HEK293 (cell line): Measurements from ENCODE around the gene RGL3.

Experiments used
- CTCF ChIA-PET: fragments of 350-600 bp; formaldehyde crosslinking; extraction: SDS; loops from one replicate; lab custom pipeline; 2021; ENCODE audit warnings: antibody characterized with exemption; lab: Yijun Ruan, JAX
- POLR2A ChIA-PET: fragments of 300-600 bp; formaldehyde crosslinking; extraction: SDS; loops from one replicate; lab custom pipeline; 2020; ENCODE audit warnings: antibody characterized with exemption, inconsistent platforms; lab: Yijun Ruan, JAX
- H3K27ac ChIP-seq: fragments of 200-500 bp; sonication (Bioruptor generic); 2 replicates; pipeline ENCODE4 v1.5.1; 2014; ENCODE audit warnings: low read depth, low read length, control low read depth, inconsistent platforms; ENCODE audit errors: extremely low read depth
- H3K36me3 ChIP-seq, 2 experiments: fragments of 200-500 bp in 1 of 2; sonication (Bioruptor generic) in 1 of 2; 1 replicate in 1 of 2; 2 replicates in 1 of 2; pipeline ENCODE4 v1.5.1; 2014 to 2017; ENCODE audit warnings: inconsistent platforms in 2 of 2, low read length in 2 of 2; ENCODE audit not compliant: control insufficient read depth in 2 of 2, insufficient read depth in 1 of 2
- H3K4me1 ChIP-seq: fragments of 200-500 bp; sonication (Bioruptor generic); 2 replicates; pipeline ENCODE4 v1.5.1; 2014; ENCODE audit warnings: mild to moderate bottlenecking, low read length, inconsistent platforms; ENCODE audit not compliant: control insufficient read depth, insufficient read depth
- H3K4me3 ChIP-seq: 2 replicates; pipeline ENCODE4 v1.5.1; 2011; ENCODE audit warnings: low read depth, mild to moderate bottlenecking, control low read depth, low read length, moderate library complexity
- H3K9me3 ChIP-seq: fragments of 200-500 bp; sonication (Bioruptor generic); 2 replicates; pipeline ENCODE4 v1.5.1; 2014; ENCODE audit warnings: low read depth, low read length, inconsistent platforms; ENCODE audit not compliant: control insufficient read depth, insufficient read depth
- GLI2 ChIP-seq: fragments of 450-650 bp; formaldehyde crosslinking; IDR thresholded peaks from 2 replicates; pipeline ENCODE4; 2017; ENCODE audit warnings: missing biosample characterization, missing genetic modification characterization, low read depth, borderline replicate concordance
- GLIS1 ChIP-seq: fragments of 450-650 bp; formaldehyde crosslinking; IDR thresholded peaks from 2 replicates; pipeline ENCODE4 v1.5.1; 2016; ENCODE audit warnings: missing biosample characterization, missing genetic modification characterization
- GLIS2 ChIP-seq: fragments of 450-650 bp; formaldehyde crosslinking; IDR thresholded peaks from 2 replicates; pipeline ENCODE4 v1.5.1; 2016; ENCODE audit warnings: missing biosample characterization, missing genetic modification characterization
- HOXC10 ChIP-seq: sonication (generic); formaldehyde crosslinking; IDR thresholded peaks from 2 replicates; pipeline ENCODE4 v1.8.1; 2023; ENCODE audit warnings: mild to moderate bottlenecking, missing genetic modification reagents
- KLF1 ChIP-seq: fragments of 450-650 bp; formaldehyde crosslinking; IDR thresholded peaks from 2 replicates; pipeline ENCODE4 v1.5.1; 2016; ENCODE audit warnings: missing biosample characterization, missing genetic modification characterization
- KLF9 ChIP-seq: fragments of 450-650 bp; formaldehyde crosslinking; IDR thresholded peaks from 2 replicates; pipeline ENCODE4 v1.5.1; 2016; ENCODE audit warnings: missing biosample characterization, missing genetic modification characterization, low read depth
- ZBTB21 ChIP-seq: fragments of 450-650 bp; formaldehyde crosslinking; IDR thresholded peaks from 2 replicates; pipeline ENCODE4 v1.5.1; 2017; ENCODE audit warnings: missing biosample characterization, missing genetic modification characterization
- ZIC2 ChIP-seq: fragments of 450-650 bp; formaldehyde crosslinking; IDR thresholded peaks from 2 replicates; pipeline ENCODE4 v1.5.1; 2016; ENCODE audit warnings: missing biosample characterization, missing genetic modification characterization
- ZNF10 ChIP-seq: fragments of 450-650 bp; formaldehyde crosslinking; IDR thresholded peaks from 2 replicates; pipeline ENCODE4 v1.5.1; 2017; ENCODE audit warnings: missing biosample characterization, missing genetic modification characterization
- ZNF133 ChIP-seq: fragments of 450-650 bp; formaldehyde crosslinking; IDR thresholded peaks from 2 replicates; pipeline ENCODE4 v1.5.1; 2016; ENCODE audit warnings: missing biosample characterization, missing genetic modification characterization
- ZNF138 ChIP-seq: fragments of 450-650 bp; formaldehyde crosslinking; IDR thresholded peaks from 2 replicates; pipeline ENCODE4 v1.5.1; 2016; ENCODE audit warnings: missing biosample characterization, missing genetic modification characterization, borderline replicate concordance
- ZNF324 ChIP-seq: fragments of 450-650 bp; formaldehyde crosslinking; IDR thresholded peaks from 2 replicates; pipeline ENCODE4 v1.5.1; 2016; ENCODE audit warnings: missing biosample characterization, missing genetic modification characterization
- ZNF747 ChIP-seq: fragments of 450-650 bp; formaldehyde crosslinking; IDR thresholded peaks from 2 replicates; pipeline ENCODE4 v1.5.1; 2016; ENCODE audit warnings: missing biosample characterization, missing genetic modification characterization
- TF ChIP-seq, protein P1 (sequence below): fragments of 450-650 bp; formaldehyde crosslinking; IDR thresholded peaks from 2 replicates; pipeline ENCODE4 v1.5.1; 2016; ENCODE audit warnings: missing biosample characterization, missing genetic modification characterization
- TF ChIP-seq, protein P2 (sequence below): fragments of 450-650 bp; formaldehyde crosslinking; IDR thresholded peaks from 2 replicates; pipeline ENCODE4 v1.5.1; 2016; ENCODE audit warnings: missing biosample characterization, missing genetic modification characterization
- TF ChIP-seq, protein P3 (sequence below): fragments of 450-650 bp; formaldehyde crosslinking; IDR thresholded peaks from 2 replicates; pipeline ENCODE4 v1.5.1; 2016; ENCODE audit warnings: missing biosample characterization, missing genetic modification characterization
- TF ChIP-seq, protein P4 (sequence below): IDR thresholded peaks from 2 replicates; pipeline ENCODE4 v1.6.1; 2011; ENCODE audit warnings: mild to moderate bottlenecking, low read depth, low read length, borderline replicate concordance

Gene RGL3

DNA sequence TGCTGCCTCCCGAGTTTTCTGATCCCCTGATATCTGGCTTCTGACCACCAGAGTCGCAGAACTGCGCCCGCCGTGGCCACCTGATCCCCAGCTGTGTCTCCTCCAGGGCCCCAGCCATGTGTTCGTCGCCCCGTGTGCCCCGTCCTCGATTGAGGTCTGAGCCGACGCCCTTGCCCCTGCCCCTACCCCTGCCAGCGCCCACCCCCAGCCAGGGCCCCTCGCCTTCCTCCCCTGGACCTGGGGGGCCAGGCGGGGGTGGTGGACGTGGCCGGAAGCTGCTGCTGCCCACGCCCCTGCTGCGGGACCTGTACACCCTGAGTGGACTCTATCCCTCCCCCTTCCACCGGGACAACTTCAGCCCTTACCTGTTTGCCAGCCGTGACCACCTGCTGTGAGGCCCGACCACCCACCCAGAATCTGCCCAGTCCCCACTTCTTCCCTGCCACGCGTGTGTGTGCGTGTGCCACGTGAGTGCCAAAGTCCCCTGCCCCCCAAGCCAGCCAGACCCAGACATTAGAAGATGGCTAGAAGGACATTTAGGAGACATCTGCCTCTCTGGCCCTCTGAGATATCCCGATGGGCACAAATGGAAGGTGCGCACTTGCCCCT is 54.7 kb downstream of the RGL3 start (continued):
- TF ChIP-seq ZNF324 (tag by site-specific recombination) (no peak), ZNF138 (tag by site-specific recombination) (no peak)
- TF ChIP-seq, protein P1, sequence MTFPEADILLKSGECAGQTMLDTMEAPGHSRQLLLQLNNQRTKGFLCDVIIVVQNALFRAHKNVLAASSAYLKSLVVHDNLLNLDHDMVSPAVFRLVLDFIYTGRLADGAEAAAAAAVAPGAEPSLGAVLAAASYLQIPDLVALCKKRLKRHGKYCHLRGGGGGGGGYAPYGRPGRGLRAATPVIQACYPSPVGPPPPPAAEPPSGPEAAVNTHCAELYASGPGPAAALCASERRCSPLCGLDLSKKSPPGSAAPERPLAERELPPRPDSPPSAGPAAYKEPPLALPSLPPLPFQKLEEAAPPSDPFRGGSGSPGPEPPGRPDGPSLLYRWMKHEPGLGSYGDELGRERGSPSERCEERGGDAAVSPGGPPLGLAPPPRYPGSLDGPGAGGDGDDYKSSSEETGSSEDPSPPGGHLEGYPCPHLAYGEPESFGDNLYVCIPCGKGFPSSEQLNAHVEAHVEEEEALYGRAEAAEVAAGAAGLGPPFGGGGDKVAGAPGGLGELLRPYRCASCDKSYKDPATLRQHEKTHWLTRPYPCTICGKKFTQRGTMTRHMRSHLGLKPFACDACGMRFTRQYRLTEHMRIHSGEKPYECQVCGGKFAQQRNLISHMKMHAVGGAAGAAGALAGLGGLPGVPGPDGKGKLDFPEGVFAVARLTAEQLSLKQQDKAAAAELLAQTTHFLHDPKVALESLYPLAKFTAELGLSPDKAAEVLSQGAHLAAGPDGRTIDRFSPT (tag by site-specific recombination): peak; percentile 64; the same call in 1 of the 2 replicates
- TF ChIP-seq, protein P2, sequence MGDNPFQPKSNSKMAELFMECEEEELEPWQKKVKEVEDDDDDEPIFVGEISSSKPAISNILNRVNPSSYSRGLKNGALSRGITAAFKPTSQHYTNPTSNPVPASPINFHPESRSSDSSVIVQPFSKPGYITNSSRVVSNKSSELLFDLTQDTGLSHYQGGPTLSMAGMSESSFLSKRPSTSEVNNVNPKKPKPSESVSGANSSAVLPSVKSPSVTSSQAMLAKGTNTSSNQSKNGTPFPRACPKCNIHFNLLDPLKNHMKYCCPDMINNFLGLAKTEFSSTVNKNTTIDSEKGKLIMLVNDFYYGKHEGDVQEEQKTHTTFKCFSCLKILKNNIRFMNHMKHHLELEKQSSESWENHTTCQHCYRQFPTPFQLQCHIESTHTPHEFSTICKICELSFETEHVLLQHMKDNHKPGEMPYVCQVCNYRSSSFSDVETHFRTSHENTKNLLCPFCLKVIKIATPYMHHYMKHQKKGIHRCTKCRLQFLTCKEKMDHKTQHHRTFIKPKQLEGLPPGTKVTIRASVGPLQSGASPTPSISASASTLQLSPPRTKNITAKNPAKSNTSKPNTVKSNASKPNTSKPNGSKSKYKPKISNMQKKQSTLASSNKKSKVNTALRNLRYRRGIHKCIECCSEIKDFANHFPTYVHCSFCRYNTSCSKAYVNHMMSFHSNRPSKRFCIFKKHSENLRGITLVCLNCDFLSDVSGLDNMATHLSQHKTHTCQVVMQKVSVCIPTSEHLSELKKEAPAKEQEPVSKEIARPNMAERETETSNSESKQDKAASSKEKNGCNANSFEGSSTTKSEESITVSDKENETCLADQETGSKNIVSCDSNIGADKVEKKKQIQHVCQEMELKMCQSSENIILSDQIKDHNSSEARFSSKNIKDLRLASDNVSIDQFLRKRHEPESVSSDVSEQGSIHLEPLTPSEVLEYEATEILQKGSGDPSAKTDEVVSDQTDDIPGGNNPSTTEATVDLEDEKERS (tag by site-specific recombination): no peak

DNA sequence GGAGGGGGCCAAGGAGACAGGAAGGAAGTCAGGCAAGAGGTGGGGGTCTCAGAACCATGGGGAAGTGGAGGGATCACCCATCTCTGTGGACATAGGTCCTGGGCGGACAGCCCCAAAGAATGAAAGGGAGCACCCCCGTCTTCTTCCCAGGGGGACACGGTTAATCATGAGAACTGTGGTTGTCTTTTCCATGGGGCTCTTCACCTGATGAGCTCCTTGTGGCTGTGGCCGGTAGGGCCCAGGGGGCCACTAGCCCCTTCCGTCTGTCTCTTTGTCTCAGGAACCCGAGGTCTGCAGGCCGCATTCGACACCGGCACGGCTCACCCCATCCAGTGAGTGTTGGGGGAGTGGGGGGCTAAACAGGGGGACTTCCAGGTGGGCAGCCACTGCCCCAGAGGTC is 55.2 kb downstream of the RGL3 start:
- no peaks in the 10 kb centered on the region for H3K4me1 ChIP-seq
- TF ChIP-seq ZBTB21 (tag by site-specific recombination): no peak
- peak; percentile 70 for TF ChIP-seq ZNF10 (tag by site-specific recombination)
- TF ChIP-seq GLI2: no peak
- no peak for TF ChIP-seq HOXC10 (CRISPR knock-in tag)
- no peak for TF ChIP-seq ZNF133 (tag by site-specific recombination)
- H3K9me3 ChIP-seq: no peaks in the 10 kb centered on the region
- H3K36me3 ChIP-seq: peaks cover 0 to 32% of the 10 kb centered on the region in 2 experiments; a peak in 2 of 3 replicates
- POLR2A ChIA-PET: interaction anchor here (0.8 to 1.6 kb wide), 3 partner anchors 11 to 18 kb away, joined by 3 to 8 read pairs (median 3); partner anchors contain the start of genes CCDC159, SWSAP1 and TMEM205
- CTCF ChIA-PET: interaction anchor here (1.3 kb wide), 1 partner anchor 19 kb away, joined by 3 read pairs; no protein-coding TSS in a partner anchor
- H3K27ac ChIP-seq: no peak overlapping the region
- H3K4me3 ChIP-seq: no peak overlapping the region

DNA sequence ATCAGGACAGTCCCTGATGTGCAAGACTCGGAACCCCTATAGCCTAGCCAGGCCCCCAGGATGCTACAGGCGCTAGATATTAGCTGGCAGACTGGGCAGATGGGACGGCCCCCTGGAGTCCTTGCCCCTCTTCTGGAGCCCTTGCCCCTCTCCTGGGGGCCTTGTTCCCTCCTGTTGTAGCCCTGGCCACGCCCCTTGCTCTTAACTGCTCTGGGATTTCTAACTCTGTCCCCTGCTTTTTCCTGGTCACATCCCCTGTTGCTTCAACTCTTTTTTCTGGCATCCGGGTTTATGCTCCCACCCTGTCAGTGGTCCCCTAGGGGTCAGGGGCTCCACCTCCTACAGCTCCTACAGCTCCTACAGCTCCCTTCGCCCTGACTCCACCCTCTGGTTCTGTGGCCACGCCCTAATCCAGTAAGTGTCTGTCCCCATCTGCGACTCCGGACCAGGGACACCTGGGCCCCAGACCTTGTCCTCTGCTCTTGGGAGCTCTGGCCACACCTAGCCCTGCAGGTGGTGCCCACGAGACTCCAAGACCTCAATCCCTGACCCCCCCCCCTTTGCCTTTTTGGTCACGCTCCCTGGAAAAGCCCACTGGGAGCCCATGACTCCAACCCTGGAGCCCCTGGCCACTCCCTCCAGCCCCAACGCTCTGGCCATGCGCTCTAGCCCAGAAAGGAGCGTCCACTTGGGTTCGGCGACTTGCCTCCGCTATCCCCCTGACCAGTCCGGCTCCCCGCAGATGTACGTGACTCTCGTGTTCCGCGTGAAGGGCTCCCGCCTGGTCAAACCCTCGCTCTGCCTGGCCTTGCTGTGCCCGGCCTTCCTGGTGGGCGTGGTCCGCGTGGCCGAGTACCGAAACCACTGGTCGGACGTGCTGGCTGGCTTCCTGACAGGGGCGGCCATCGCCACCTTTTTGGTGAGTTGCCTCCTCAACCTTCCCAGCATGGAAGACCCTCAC is 57.1 kb downstream of the RGL3 start:
- Histone ChIP-seq H3K4me3 (no peak overlapping the region), H3K27ac (no peak overlapping the region), H3K9me3 (no peaks in the 10 kb centered on the region), H3K36me3 (peaks cover 0 to 23% of the 10 kb centered on the region in 2 experiments; a peak in 2 of 3 replicates), H3K4me1 (no peaks in the 10 kb centered on the region)
- TF ChIP-seq GLIS2 (tag by site-specific recombination): peak; percentile 25; the same call in 1 of the 2 replicates
- TF ChIP-seq, protein P1 (tag by site-specific recombination): peak; percentile 21; the same call in 1 of the 2 replicates
- peak; percentile 6; the same call in 1 of the 2 replicates for TF ChIP-seq KLF9 (tag by site-specific recombination)
- TF ChIP-seq, protein P3, sequence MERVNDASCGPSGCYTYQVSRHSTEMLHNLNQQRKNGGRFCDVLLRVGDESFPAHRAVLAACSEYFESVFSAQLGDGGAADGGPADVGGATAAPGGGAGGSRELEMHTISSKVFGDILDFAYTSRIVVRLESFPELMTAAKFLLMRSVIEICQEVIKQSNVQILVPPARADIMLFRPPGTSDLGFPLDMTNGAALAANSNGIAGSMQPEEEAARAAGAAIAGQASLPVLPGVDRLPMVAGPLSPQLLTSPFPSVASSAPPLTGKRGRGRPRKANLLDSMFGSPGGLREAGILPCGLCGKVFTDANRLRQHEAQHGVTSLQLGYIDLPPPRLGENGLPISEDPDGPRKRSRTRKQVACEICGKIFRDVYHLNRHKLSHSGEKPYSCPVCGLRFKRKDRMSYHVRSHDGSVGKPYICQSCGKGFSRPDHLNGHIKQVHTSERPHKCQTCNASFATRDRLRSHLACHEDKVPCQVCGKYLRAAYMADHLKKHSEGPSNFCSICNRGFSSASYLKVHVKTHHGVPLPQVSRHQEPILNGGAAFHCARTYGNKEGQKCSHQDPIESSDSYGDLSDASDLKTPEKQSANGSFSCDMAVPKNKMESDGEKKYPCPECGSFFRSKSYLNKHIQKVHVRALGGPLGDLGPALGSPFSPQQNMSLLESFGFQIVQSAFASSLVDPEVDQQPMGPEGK (tag by site-specific recombination): 0 out of 2 replicates have a peak, but pooled peaks have one; percentile 13
- 0 out of 2 replicates have a peak, but pooled peaks have one; percentile 25 for TF ChIP-seq KLF1 (tag by site-specific recombination)
- TF ChIP-seq GLIS1 (tag by site-specific recombination): peak; percentile 85
- TF ChIP-seq ZIC2: 0 out of 2 replicates have a peak, but pooled peaks have one; percentile 35
- no peak for TF ChIP-seq ZNF747 (tag by site-specific recombination)
- TF ChIP-seq, protein P4, sequence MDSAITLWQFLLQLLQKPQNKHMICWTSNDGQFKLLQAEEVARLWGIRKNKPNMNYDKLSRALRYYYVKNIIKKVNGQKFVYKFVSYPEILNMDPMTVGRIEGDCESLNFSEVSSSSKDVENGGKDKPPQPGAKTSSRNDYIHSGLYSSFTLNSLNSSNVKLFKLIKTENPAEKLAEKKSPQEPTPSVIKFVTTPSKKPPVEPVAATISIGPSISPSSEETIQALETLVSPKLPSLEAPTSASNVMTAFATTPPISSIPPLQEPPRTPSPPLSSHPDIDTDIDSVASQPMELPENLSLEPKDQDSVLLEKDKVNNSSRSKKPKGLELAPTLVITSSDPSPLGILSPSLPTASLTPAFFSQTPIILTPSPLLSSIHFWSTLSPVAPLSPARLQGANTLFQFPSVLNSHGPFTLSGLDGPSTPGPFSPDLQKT: no peak
- ChIA-PET CTCF (interaction anchor here (0.7 kb wide), 1 partner anchor 21 kb away, joined by 3 read pairs; no protein-coding TSS in a partner anchor), POLR2A (interaction anchor here (2.3 kb wide), 1 partner anchor 12 kb away, joined by 15 read pairs; the partner anchor contains the start of gene SWSAP1)
